ENCODE measurements around the gene DEF6.
A peak's percentile ranks its signal among the peaks of the same experiment; 100 is the strongest.

The DEF6 gene

GRCh38 chr6:35295521-35296315 is 1.9 kb upstream of the DEF6 start:
- DNase-seq (ENCODE audit: low read depth, low spot score) = no peak
- no peak overlapping the region for H3K4me3 ChIP-seq (ENCODE audit: low read depth, low read length)
- TF ChIP-seq, protein P1, sequence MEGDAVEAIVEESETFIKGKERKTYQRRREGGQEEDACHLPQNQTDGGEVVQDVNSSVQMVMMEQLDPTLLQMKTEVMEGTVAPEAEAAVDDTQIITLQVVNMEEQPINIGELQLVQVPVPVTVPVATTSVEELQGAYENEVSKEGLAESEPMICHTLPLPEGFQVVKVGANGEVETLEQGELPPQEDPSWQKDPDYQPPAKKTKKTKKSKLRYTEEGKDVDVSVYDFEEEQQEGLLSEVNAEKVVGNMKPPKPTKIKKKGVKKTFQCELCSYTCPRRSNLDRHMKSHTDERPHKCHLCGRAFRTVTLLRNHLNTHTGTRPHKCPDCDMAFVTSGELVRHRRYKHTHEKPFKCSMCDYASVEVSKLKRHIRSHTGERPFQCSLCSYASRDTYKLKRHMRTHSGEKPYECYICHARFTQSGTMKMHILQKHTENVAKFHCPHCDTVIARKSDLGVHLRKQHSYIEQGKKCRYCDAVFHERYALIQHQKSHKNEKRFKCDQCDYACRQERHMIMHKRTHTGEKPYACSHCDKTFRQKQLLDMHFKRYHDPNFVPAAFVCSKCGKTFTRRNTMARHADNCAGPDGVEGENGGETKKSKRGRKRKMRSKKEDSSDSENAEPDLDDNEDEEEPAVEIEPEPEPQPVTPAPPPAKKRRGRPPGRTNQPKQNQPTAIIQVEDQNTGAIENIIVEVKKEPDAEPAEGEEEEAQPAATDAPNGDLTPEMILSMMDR (IDR thresholded peaks at IDR 0.05; ENCODE audit: low read depth, low read length) = no peak
- in situ Hi-C loops (cut with HindIII; ENCODE audit: low sequenced_read_pairs) = no loop called here

DNA sequence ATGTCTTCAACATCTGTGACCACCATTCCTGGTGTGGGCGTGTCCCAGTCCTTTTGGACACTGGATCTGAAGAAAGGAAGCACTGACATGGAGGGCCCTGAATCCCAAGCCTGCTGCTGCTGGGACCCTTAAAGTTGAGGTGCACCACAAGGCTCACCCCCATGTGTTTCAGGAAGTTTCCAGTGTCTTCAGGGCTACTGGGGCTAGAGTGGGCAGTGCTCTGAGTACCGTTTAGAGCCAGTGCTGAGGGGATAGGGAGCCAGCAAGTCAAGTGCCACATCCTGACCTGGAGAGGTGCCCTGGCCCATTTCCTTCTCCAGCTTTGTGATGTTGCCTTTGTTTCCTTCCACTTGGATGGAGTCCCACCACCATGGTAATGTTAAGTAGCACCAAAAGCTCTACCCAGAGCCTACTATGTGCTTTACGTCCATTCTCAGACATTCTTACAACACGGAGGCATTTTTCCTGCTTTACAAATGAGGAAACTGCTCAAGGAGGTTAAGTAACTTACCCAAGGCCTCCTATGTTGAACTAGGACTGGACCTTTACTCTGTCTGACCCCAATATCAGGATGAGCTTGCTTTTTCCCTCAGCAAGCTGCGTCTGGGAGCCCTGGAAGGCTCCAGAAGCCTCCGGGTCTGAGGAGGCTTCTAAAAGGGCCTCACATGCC is 552 bp upstream of the DEF6 start:
- DNase-seq (ENCODE audit: low read depth, low spot score) = no peak
- TF ChIP-seq, protein P1 (IDR thresholded peaks at IDR 0.05; ENCODE audit: low read depth, low read length) = no peak
- in situ Hi-C loops (cut with HindIII; ENCODE audit: low sequenced_read_pairs) = no loop called here
- no peak overlapping the region for H3K4me3 ChIP-seq (ENCODE audit: low read depth, low read length)

DNA sequence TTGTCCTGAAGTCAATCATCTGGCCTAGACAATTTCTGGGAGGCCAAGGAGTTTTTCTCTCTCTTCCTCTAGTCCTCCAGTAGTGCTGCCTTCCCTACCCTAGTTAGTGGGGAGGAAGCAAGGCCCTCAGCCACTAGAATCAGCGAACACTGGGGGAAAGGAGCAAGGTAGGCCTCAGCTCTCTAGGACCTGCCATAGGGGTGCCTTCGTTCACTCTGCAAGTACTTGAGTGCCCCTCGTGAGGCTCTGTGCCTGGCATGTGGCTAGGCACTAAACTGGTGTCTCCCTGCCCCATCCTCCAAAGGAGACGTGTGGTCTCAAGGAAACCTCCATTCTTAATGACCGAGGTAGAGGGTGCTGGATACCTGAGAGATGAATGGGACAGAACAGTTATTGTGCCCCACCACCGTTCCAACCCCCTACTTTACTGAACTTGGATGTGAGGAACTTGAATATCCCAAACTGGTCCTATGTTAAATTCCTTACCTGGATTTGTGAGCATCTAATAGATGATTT is 1.1 kb downstream of the DEF6 start:
- TF ChIP-seq, protein P1 (IDR thresholded peaks at IDR 0.05; ENCODE audit: low read depth, low read length) = no peak
- DNase-seq (ENCODE audit: low read depth, low spot score) = no peak
- in situ Hi-C loops (cut with HindIII; ENCODE audit: low sequenced_read_pairs) = no loop called here
- H3K4me3 ChIP-seq (ENCODE audit: low read depth, low read length) = no peak overlapping the region

- DNase-seq (ENCODE audit: low read depth, low spot score) = no peak
- TF ChIP-seq, protein P1 (IDR thresholded peaks at IDR 0.05; ENCODE audit: low read depth, low read length) = no peak
- in situ Hi-C loops (cut with HindIII; ENCODE audit: low sequenced_read_pairs) = no loop called here
- no peak overlapping the region for H3K4me3 ChIP-seq (ENCODE audit: low read depth, low read length)
Observed at GRCh38 chr6:35299674-35300073, 2.1 kb downstream of the DEF6 start.

- no peak overlapping the region for H3K4me3 ChIP-seq (ENCODE audit: low read depth, low read length)
- DNase-seq (ENCODE audit: low read depth, low spot score) = no peak
- TF ChIP-seq, protein P1 (IDR thresholded peaks at IDR 0.05; ENCODE audit: low read depth, low read length) = no peak
- in situ Hi-C loops (cut with HindIII; ENCODE audit: low sequenced_read_pairs) = no loop called here
Observed at GRCh38 chr6:35300848-35301247, 3.2 kb downstream of the DEF6 start.

DNA sequence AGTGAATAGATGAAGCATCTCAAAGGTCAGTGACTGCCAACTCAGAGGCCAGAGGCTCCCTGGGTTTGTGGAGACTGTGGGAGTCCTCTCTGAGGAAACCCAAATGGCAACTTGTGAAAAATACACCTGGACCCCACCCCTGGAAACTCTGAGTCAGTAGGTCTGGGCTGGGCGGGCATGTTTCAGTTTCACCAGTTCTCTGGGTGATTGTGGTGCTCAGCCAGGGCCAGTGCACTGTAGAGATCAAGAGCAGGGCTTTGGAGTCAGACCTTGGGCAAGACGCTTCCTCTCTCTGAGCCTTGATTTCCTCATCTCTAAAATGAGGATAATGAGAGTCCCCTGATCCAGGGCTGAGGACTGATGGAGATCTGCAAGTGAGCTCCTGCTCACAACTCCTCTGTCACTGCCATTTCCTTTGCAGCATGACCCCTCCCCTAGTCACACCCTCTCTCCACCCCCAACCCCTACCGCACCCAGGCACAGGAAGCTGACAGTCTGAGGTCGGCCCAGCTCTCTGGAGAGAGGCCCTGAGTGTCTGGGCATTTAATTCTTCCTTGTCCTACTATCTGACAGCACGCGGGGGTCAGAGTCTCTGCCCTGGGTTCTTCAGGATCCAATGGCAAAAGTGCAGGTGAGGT is 5.1 kb downstream of the DEF6 start:
- in situ Hi-C loops (cut with HindIII; ENCODE audit: low sequenced_read_pairs) = no loop called here
- TF ChIP-seq, protein P1 (IDR thresholded peaks at IDR 0.05; ENCODE audit: low read depth, low read length) = no peak
- DNase-seq (ENCODE audit: low read depth, low spot score) = peak; percentile 3
- H3K4me3 ChIP-seq (ENCODE audit: low read depth, low read length) = no peak overlapping the region
